ENCODE results near the gene RYR3. TPM values are rescaled to one million over a fixed set of nuclear protein-coding genes. Genes with fewer than 3 reads are reported as not detected.

The RYR3 gene
- total RNA-seq, 2 donors from 2014 or later: 9.9 to 40.1 TPM

DNA sequence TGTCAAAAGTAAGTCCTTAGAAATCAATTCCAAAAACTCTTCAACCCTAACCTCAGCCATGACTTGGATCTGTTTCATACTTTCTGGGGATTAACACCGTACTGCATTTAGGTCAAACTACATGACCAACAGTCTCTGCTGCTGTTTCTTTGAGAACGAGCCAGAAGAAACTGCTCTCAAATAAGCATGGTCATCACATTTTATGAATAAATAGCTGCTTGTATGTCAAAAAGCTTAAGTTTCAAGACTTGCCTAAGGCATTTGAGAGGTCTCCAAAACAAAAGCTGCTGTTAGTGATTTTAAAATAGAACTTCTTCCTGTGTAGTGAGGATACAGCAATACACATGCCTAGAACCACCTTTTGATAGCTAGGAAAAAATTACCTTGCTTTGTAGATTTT lies 491.2 kb downstream of the RYR3 start:
- no peak for ATAC-seq (ENCODE audit: insufficient number of reproducible peaks, low FRiP score, low read depth)
- DNase-seq (ENCODE audit: low spot score): no peak
- Histone ChIP-seq H3K9me3 (no peaks in the 10 kb centered on the region), H3K27me3 (replicated peaks; ENCODE audit: insufficient read depth) (no peaks in the 10 kb centered on the region), H3K27ac (no peak overlapping the region), H3K4me3 (no peak overlapping the region), H3K4me1 (ENCODE audit: control insufficient read depth in 1 of 2, low read depth in 2 of 2) (no peaks in the 10 kb centered on the region), H3K36me3 (peaks cover 10% of the 10 kb centered on the region)
- TF ChIP-seq, protein P1, sequence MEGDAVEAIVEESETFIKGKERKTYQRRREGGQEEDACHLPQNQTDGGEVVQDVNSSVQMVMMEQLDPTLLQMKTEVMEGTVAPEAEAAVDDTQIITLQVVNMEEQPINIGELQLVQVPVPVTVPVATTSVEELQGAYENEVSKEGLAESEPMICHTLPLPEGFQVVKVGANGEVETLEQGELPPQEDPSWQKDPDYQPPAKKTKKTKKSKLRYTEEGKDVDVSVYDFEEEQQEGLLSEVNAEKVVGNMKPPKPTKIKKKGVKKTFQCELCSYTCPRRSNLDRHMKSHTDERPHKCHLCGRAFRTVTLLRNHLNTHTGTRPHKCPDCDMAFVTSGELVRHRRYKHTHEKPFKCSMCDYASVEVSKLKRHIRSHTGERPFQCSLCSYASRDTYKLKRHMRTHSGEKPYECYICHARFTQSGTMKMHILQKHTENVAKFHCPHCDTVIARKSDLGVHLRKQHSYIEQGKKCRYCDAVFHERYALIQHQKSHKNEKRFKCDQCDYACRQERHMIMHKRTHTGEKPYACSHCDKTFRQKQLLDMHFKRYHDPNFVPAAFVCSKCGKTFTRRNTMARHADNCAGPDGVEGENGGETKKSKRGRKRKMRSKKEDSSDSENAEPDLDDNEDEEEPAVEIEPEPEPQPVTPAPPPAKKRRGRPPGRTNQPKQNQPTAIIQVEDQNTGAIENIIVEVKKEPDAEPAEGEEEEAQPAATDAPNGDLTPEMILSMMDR (IDR thresholded peaks at IDR 0.05): no peak

DNA sequence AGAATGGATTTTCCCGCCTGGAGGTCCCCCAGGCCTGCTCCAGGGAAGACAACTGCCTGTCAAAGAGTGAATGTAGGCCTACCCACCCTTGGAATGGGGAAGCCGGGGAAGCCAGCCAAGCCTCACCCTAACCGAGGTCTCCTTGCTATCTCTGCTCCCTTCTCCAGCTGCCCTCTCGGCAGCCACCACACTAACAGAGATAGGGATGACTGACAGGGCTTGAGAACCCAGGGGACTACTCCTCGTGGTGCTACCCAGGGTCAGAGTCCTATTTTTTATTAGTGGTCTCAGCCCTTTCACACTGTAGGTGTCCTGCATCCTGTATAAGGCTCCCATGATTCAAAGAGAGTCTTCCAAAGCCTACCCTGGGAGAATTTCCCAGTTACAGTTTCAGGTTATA lies 496.9 kb downstream of the RYR3 start:
- Histone ChIP-seq H3K27me3 (replicated peaks; ENCODE audit: insufficient read depth) (no peaks in the 10 kb centered on the region), H3K4me1 (ENCODE audit: control insufficient read depth in 1 of 2, low read depth in 2 of 2) (no peaks in the 10 kb centered on the region), H3K36me3 (peaks cover 4% of the 10 kb centered on the region), H3K9me3 (no peaks in the 10 kb centered on the region), H3K4me3 (no peak overlapping the region), H3K27ac (no peak overlapping the region)
- TF ChIP-seq, protein P1 (IDR thresholded peaks at IDR 0.05): no peak
- no peak for ATAC-seq (ENCODE audit: insufficient number of reproducible peaks, low FRiP score, low read depth)
- DNase-seq (ENCODE audit: low spot score): no peak

- no peak overlapping the region for H3K4me3 ChIP-seq
- H3K4me1 ChIP-seq (ENCODE audit: control insufficient read depth in 1 of 2, low read depth in 2 of 2): no peaks in the 10 kb centered on the region
- no peak for DNase-seq (ENCODE audit: low spot score)
- H3K9me3 ChIP-seq: no peaks in the 10 kb centered on the region
- TF ChIP-seq, protein P1 (IDR thresholded peaks at IDR 0.05): no peak
- no peaks in the 10 kb centered on the region for H3K27me3 ChIP-seq (replicated peaks; ENCODE audit: insufficient read depth)
- H3K27ac ChIP-seq: no peak overlapping the region
- H3K36me3 ChIP-seq: peaks cover 3% of the 10 kb centered on the region
- ATAC-seq (ENCODE audit: insufficient number of reproducible peaks, low FRiP score, low read depth): no peak
Measured at GRCh38 chr15:33808720-33809457, 498.1 kb downstream of the RYR3 start.

GRCh38 chr15:33810073-33810595 lies 499.4 kb downstream of the RYR3 start:
- DNase-seq (ENCODE audit: low spot score) (no peak), ATAC-seq (ENCODE audit: insufficient number of reproducible peaks, low FRiP score, low read depth) (no peak)
- Histone ChIP-seq H3K27me3 (replicated peaks; ENCODE audit: insufficient read depth) (no peaks in the 10 kb centered on the region), H3K4me1 (ENCODE audit: control insufficient read depth in 1 of 2, low read depth in 2 of 2) (no peaks in the 10 kb centered on the region), H3K4me3 (no peak overlapping the region), H3K9me3 (no peaks in the 10 kb centered on the region), H3K36me3 (peaks cover 3% of the 10 kb centered on the region), H3K27ac (no peak overlapping the region)
- TF ChIP-seq, protein P1 (IDR thresholded peaks at IDR 0.05): no peak

DNA sequence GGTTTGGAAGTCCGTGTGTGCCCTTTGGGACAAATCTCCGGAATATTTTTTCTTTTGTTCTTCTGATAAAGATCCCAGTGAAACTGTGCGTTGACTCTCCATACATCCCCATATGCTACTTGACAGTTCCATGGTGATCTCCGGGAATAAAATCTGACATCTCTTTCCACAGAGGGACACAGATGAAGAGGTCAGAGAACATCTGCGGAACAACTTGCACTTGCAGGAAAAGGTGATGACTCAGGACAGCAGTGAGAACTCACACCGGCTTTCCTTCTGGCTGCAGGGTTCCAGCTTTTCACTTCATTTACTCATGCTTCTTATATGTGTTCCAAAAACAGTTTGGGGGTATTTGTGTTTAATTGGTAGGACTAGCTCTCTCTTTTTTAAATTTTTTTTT lies 500.0 kb downstream of the RYR3 start:
- TF ChIP-seq, protein P1 (IDR thresholded peaks at IDR 0.05): no peak
- Histone ChIP-seq H3K4me1 (ENCODE audit: control insufficient read depth in 1 of 2, low read depth in 2 of 2) (no peaks in the 10 kb centered on the region), H3K27ac (no peak overlapping the region), H3K4me3 (no peak overlapping the region), H3K9me3 (no peaks in the 10 kb centered on the region), H3K27me3 (replicated peaks; ENCODE audit: insufficient read depth) (no peaks in the 10 kb centered on the region), H3K36me3 (peaks cover 3% of the 10 kb centered on the region)
- no peak for ATAC-seq (ENCODE audit: insufficient number of reproducible peaks, low FRiP score, low read depth)
- DNase-seq (ENCODE audit: low spot score): no peak

Measured in thoracic aorta (tissue), 2 donors.